Kidney epithelial cell (primary cell): ENCODE data around the gene AKAP5. TPM values are rescaled to one million over a fixed set of nuclear protein-coding genes. Genes with fewer than 3 reads are reported as not detected.

Experiments
- DNase-seq: peaks from one replicate; pipeline ENCODE4 v3.0.0-alpha.2; 2010; ENCODE audit warnings: low read depth
- H3K27me3 ChIP-seq: 2 replicates; pipeline ENCODE4 v1.6.0; 2011; ENCODE audit warnings: low read length; ENCODE audit not compliant: control insufficient read depth, insufficient read depth
- H3K36me3 ChIP-seq: 2 replicates; pipeline ENCODE4 v1.5.1; 2011; ENCODE audit warnings: low read length; ENCODE audit not compliant: control insufficient read depth, insufficient read depth
- H3K4me3 ChIP-seq: 2 replicates; pipeline ENCODE4 v1.5.1; 2011; ENCODE audit warnings: low read depth, mild to moderate bottlenecking, control low read depth, low read length
- total RNA-seq: library from RNA; depleted of rRNA; stranded (reverse); fragments of >200 nt; gene quantifications from 2 replicates; pipeline ENCODE4 v1.2.3, GENCODE V29; 2015
- TF ChIP-seq, protein P1 (sequence below): IDR thresholded peaks from 2 replicates; pipeline ENCODE4 v1.5.1; 2011; ENCODE audit warnings: mild to moderate bottlenecking, moderate library complexity, low read length, control low read depth, inconsistent platforms; ENCODE audit not compliant: insufficient read depth, poor library complexity, severe bottlenecking

The AKAP5 gene
- total RNA-seq, 1 donor from 2014 or later, result 1.5 TPM

GRCh38 chr14:64463195-64463594 lies 2.1 kb upstream of the AKAP5 start:
- TF ChIP-seq, protein P1, sequence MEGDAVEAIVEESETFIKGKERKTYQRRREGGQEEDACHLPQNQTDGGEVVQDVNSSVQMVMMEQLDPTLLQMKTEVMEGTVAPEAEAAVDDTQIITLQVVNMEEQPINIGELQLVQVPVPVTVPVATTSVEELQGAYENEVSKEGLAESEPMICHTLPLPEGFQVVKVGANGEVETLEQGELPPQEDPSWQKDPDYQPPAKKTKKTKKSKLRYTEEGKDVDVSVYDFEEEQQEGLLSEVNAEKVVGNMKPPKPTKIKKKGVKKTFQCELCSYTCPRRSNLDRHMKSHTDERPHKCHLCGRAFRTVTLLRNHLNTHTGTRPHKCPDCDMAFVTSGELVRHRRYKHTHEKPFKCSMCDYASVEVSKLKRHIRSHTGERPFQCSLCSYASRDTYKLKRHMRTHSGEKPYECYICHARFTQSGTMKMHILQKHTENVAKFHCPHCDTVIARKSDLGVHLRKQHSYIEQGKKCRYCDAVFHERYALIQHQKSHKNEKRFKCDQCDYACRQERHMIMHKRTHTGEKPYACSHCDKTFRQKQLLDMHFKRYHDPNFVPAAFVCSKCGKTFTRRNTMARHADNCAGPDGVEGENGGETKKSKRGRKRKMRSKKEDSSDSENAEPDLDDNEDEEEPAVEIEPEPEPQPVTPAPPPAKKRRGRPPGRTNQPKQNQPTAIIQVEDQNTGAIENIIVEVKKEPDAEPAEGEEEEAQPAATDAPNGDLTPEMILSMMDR, result no peak
- Histone ChIP-seq H3K27me3 (no peaks in the 10 kb centered on the region), H3K36me3 (peaks cover 1% of the 10 kb centered on the region), H3K4me3 (no peak overlapping the region)
- DNase-seq, result no peak

GRCh38 chr14:64463873-64464272 lies 1.4 kb upstream of the AKAP5 start:
- DNase-seq, result no peak
- TF ChIP-seq, protein P1, result no peak
- no peak overlapping the region for H3K4me3 ChIP-seq
- no peaks in the 10 kb centered on the region for H3K27me3 ChIP-seq
- peaks cover 2% of the 10 kb centered on the region for H3K36me3 ChIP-seq

DNA sequence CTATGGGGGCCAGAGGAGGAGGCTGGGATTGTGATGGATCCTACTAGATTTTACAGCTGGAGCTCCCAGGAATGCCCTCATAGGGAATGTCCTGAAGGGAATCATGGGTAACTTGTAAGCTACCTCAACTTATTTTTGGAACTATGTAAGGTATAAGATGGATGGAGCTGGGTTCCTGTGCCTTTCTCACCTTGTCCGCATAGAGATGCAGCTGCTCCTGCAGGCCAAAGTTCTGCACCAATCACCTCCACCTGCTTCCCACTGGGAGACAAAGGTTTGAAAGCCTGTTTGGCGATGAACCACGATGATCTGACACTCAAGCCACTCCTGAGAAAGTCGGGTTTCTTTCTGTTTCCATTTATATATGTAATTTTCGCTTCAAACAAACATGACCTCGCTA lies 648 bp upstream of the AKAP5 start:
- Histone ChIP-seq H3K36me3 (peaks cover 3% of the 10 kb centered on the region), H3K4me3 (peak overlapping the region; percentile 60), H3K27me3 (no peaks in the 10 kb centered on the region)
- DNase-seq, result no peak
- TF ChIP-seq, protein P1, result no peak

- Histone ChIP-seq H3K4me3 (peak overlapping the region; percentile 60), H3K36me3 (peaks cover 3% of the 10 kb centered on the region), H3K27me3 (no peaks in the 10 kb centered on the region)
- DNase-seq, result no peak
- TF ChIP-seq, protein P1, result peak; percentile 31
These were observed 694 bp downstream of the AKAP5 start for GRCh38 chr14:64465831-64466554.

- Histone ChIP-seq H3K4me3 (no peak overlapping the region), H3K36me3 (peaks cover 3% of the 10 kb centered on the region), H3K27me3 (no peaks in the 10 kb centered on the region)
- DNase-seq, result no peak
- TF ChIP-seq, protein P1, result no peak
These were observed 1.8 kb downstream of the AKAP5 start for GRCh38 chr14:64467101-64467500.

DNA sequence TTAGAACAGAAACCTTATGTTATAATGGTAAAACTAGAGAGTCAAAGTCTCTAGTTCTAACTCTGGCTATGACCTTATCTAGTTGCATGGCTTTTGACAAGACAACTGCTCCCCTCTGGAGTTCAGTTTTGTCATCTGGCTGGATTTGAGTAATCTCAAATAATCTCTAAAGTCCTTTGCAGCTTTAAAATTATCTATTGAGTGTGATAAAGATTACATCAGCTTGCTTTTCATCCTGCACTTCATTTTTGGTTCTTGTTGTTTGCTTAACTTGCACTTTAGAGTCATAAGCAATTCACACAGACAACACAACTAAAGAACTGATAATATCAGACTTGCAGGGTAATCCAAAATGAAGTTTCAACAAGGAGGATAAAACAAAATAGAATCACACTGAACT lies 2.3 kb downstream of the AKAP5 start:
- no peaks in the 10 kb centered on the region for H3K27me3 ChIP-seq
- H3K36me3 ChIP-seq, result peaks cover 1% of the 10 kb centered on the region
- no peak for DNase-seq
- no peak overlapping the region for H3K4me3 ChIP-seq
- TF ChIP-seq, protein P1, result no peak
